B cell (primary cell): ENCODE results near the gene SIRT4. TPM values are rescaled to one million over a fixed set of nuclear protein-coding genes. Genes with fewer than 3 reads are reported as not detected.

Experiments
- ATAC-seq: fragments of 200-7000 bp; cut with Tn5 transposase; one replicate; pipeline ENCODE4 v1.10.0; 2021; ENCODE audit warnings: low read depth, mild to moderate bottlenecking, moderate number of reproducible peaks, moderate library complexity
- CTCF ChIA-PET: fragments of 350-600 bp; sonication (Branson Sonifier 250); formaldehyde crosslinking; loops from one replicate; lab custom pipeline; 2021; ENCODE audit warnings: antibody characterized with exemption, inconsistent platforms; lab: Charles Lee
- POLR2A ChIA-PET: fragments of 350-600 bp; sonication (Branson Sonifier 250); formaldehyde crosslinking; loops from one replicate; lab custom pipeline; 2021; ENCODE audit warnings: antibody characterized with exemption; lab: Charles Lee
- DNase-seq: peaks from one replicate; pipeline ENCODE4 v3.0.0; 2013
- H2AFZ ChIP-seq: 2 replicates; pipeline ENCODE4 v1.6.1; 2012; ENCODE audit warnings: mild to moderate bottlenecking, low read depth, low read length; ENCODE audit not compliant: insufficient read depth, poor library complexity, severe bottlenecking
- H3K27ac ChIP-seq, 2 donors: 1 replicate in 1 of 2; 2 replicates in 1 of 2; pipeline ENCODE4 v1.5.1; 2012 to 2013; ENCODE audit warnings: low read length in 2 of 2, mild to moderate bottlenecking in 2 of 2, moderate library complexity in 1 of 2
- H3K27me3 ChIP-seq, 4 experiments: fragments of 200-600 bp in 1 of 4; sonication (generic) in 1 of 4; replicated peaks in 1 of 4; 1 replicate in 2 of 4; 2 replicates in 2 of 4; pipeline versions ENCODE4 v1.6.1 to v1.7.0; 2013 to 2016; ENCODE audit warnings: low read length in 3 of 4, mild to moderate bottlenecking in 2 of 4, mixed read lengths in 1 of 4, moderate library complexity in 1 of 4; ENCODE audit not compliant: insufficient read depth in 4 of 4, control insufficient read depth in 3 of 4; ENCODE audit errors: control extremely low read depth in 1 of 4
- H3K36me3 ChIP-seq, 2 experiments: replicated peaks in 1 of 2; 1 replicate in 1 of 2; 2 replicates in 1 of 2; pipeline versions ENCODE4 v1.6.1 to v1.7.1; 2013; ENCODE audit warnings: low read length in 1 of 2; ENCODE audit not compliant: insufficient read depth in 2 of 2, control insufficient read depth in 1 of 2; ENCODE audit errors: control extremely low read depth in 1 of 2, extremely low read depth in 1 of 2
- H3K4me1 ChIP-seq, 2 donors: fragments of 200-600 bp in 1 of 2; sonication (generic) in 1 of 2; 1 replicate in 1 of 2; 2 replicates in 1 of 2; pipeline versions ENCODE4 v1.5.1 to v1.6.1; 2013 to 2017; ENCODE audit warnings: low read length in 2 of 2; ENCODE audit not compliant: control insufficient read depth in 2 of 2, insufficient read depth in 2 of 2
- H3K4me2 ChIP-seq: replicated peaks from 2 replicates; pipeline ENCODE3; 2012; ENCODE audit warnings: mild to moderate bottlenecking, low read depth, low read length; ENCODE audit not compliant: poor library complexity, severe bottlenecking
- H3K4me3 ChIP-seq, 5 experiments: fragments of 200-600 bp in 1 of 5; sonication (generic) in 1 of 5; 1 replicate in 3 of 5; 2 replicates in 2 of 5; pipeline versions ENCODE4 v1.5.1 to v1.7.0; 2011 to 2016; ENCODE audit warnings: low read length in 4 of 5, mild to moderate bottlenecking in 4 of 5, low read depth in 2 of 5, control low read depth in 1 of 5, moderate library complexity in 1 of 5; ENCODE audit not compliant: insufficient read depth in 1 of 5; ENCODE audit errors: control extremely low read depth in 1 of 5, extremely low read depth in 1 of 5
- H3K79me2 ChIP-seq: fragments of 200-600 bp; sonication (generic); one replicate; pipeline ENCODE4 v1.6.0; 2016; ENCODE audit warnings: low read length; ENCODE audit not compliant: control insufficient read depth, insufficient read depth
- H3K9ac ChIP-seq: fragments of 200-600 bp; sonication (generic); 2 replicates; pipeline ENCODE4 v1.6.1; 2017; ENCODE audit warnings: mild to moderate bottlenecking, low read length, moderate library complexity
- H3K9me3 ChIP-seq, 3 donors: one replicate each; pipeline versions ENCODE4 v1.6.1 to v1.7.1; 2013; ENCODE audit warnings: low read length in 2 of 3; ENCODE audit not compliant: control insufficient read depth in 2 of 3, insufficient read depth in 1 of 3; ENCODE audit errors: control extremely low read depth in 1 of 3
- H4K20me1 ChIP-seq: 2 replicates; pipeline ENCODE4 v1.6.0; 2012; ENCODE audit warnings: mild to moderate bottlenecking, low read length; ENCODE audit not compliant: insufficient read depth, control insufficient read depth, poor library complexity, severe bottlenecking
- H3K27ac Mint-ChIP-seq: one replicate; pipeline ENCODE4 v1.8.0; 2021; ENCODE audit warnings: mixed read lengths
- H3K27me3 Mint-ChIP-seq: one replicate; pipeline ENCODE4 v1.8.0; 2021; ENCODE audit warnings: mixed read lengths
- H3K4me1 Mint-ChIP-seq: one replicate; pipeline ENCODE4 v1.8.0; 2021; ENCODE audit warnings: mixed read lengths
- H3K4me3 Mint-ChIP-seq: one replicate; pipeline ENCODE4 v1.8.0; 2021; ENCODE audit warnings: mixed read lengths
- H3K9me3 Mint-ChIP-seq: one replicate; pipeline ENCODE4 v1.8.0; 2022; ENCODE audit warnings: mixed read lengths; ENCODE audit not compliant: insufficient read depth
- CTCF ChIP-seq: fragments of 200-600 bp; IDR thresholded peaks from one replicate; pipeline ENCODE4 v1.8.0; 2022; ENCODE audit warnings: antibody characterized with exemption, mild to moderate bottlenecking
- EZH2 ChIP-seq: IDR thresholded peaks from 2 replicates; pipeline ENCODE4 v1.6.1; 2012; ENCODE audit warnings: borderline replicate concordance, low read depth, mild to moderate bottlenecking, moderate library complexity, low read length; ENCODE audit not compliant: insufficient read depth, poor library complexity, severe bottlenecking
- WGBS: methylation state at CpG from one replicate; pipeline ENCODE4 v1.1.5; 2013; ENCODE audit warnings: missing lambda C conversion rate; ENCODE audit not compliant: insufficient coverage; 5-methylcytosine and 5-hydroxymethylcytosine counted together
- intact Hi-C: fragments of 100-400 bp; cut with micrococcal nuclease; formaldehyde crosslinking; loops from one replicate; pipeline ENCODE4 v1.10.0; 2022
- polyA plus RNA-seq: library from polyadenylated mRNA; depleted of rRNA; stranded (reverse); fragments of >200 nt; gene quantifications from 2 replicates; pipeline ENCODE4 v1.2.3, GENCODE V29; 2012
- total RNA-seq, 2 donors: library from RNA; stranded (reverse); fragments of 120-200 nt in 1 of 2; gene quantifications; 1 replicate in 1 of 2; 2 replicates in 1 of 2; pipeline versions ENCODE4 v1.2.3 to v1.2.4, GENCODE V29; 2013 to 2022

SIRT4 gene
- total and polyA plus RNA-seq, 2 donors (not counting 1 experiment from before 2014, with no cell fraction given) = 1.5 to 4.8 TPM

GRCh38 chr12:120350576-120351350, 48.6 kb downstream of the SIRT4 start:
- Histone ChIP-seq H3K9ac (no peak overlapping the region), H3K4me3 (no peak overlapping the region), H3K36me3 (no peaks in the 10 kb centered on the region), H2AFZ (no peak overlapping the region), H4K20me1 (no peaks in the 10 kb centered on the region), H3K27me3 (peaks cover 0 to 5% (median 2%) of the 10 kb centered on the region in 4 experiments), H3K9me3 (no peaks in the 10 kb centered on the region), H3K4me1 (no peaks in the 10 kb centered on the region), H3K79me2 (no peaks in the 10 kb centered on the region), H3K27ac (no peak overlapping the region), H3K4me2 (no peak overlapping the region)
- TF ChIP-seq EZH2 (no peak), CTCF (no peak)
- H3K4me1 Mint-ChIP-seq = no peaks in the 10 kb centered on the region
- no peak for ATAC-seq
- ChIA-PET CTCF (no interaction called here), POLR2A (no interaction called here)
- intact Hi-C loops = no loop called here
- peaks cover 24% of the 10 kb centered on the region for H3K27me3 Mint-ChIP-seq
- H3K9me3 Mint-ChIP-seq = no peaks in the 10 kb centered on the region
- DNase-seq = no peak
- H3K27ac Mint-ChIP-seq = no peak overlapping the region
- 89% methylated on average over 14 of the region's 19 CpGs for WGBS
- H3K4me3 Mint-ChIP-seq = no peak overlapping the region

DNA sequence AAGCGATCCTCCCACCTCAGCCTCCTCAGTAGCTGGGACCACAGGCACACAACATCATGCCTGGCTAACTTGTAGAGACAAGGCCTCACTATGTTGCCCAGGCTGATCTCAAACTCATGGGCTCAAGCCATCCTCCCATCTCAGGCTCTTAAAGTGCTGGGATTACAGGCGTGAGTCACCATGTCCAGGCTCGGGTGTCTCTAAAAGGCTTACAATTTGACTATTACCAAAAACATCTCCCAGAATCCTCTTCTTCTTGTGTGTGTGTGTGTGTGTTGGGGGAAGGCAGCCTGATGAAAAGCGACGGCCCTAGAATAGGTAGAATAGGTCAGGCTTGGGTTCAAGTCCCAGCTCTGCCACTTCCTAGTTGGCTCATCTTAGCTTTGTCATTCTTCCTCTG, 50.0 kb downstream of the SIRT4 start:
- intact Hi-C loops = no loop called here
- ATAC-seq (no peak), DNase-seq (no peak)
- no peaks in the 10 kb centered on the region for H3K79me2 ChIP-seq
- H3K36me3 ChIP-seq = no peaks in the 10 kb centered on the region
- 100% methylated on average over 1 of the region's 5 CpGs for WGBS
- H3K4me1 ChIP-seq = no peaks in the 10 kb centered on the region
- peaks cover 0 to 9% (median 2%) of the 10 kb centered on the region in 4 experiments for H3K27me3 ChIP-seq
- no peak overlapping the region for H3K4me2 ChIP-seq
- ChIA-PET POLR2A (no interaction called here), CTCF (no interaction called here)
- H3K9me3 ChIP-seq = no peaks in the 10 kb centered on the region
- H3K4me3 ChIP-seq = no peak overlapping the region
- TF ChIP-seq CTCF (no peak), EZH2 (no peak)
- H2AFZ ChIP-seq = no peak overlapping the region
- Mint-ChIP-seq H3K9me3 (no peaks in the 10 kb centered on the region), H3K27me3 (peaks cover 33% of the 10 kb centered on the region), H3K27ac (no peak overlapping the region), H3K4me3 (no peak overlapping the region), H3K4me1 (no peaks in the 10 kb centered on the region)
- H3K27ac ChIP-seq = no peak overlapping the region
- no peak overlapping the region for H3K9ac ChIP-seq
- no peaks in the 10 kb centered on the region for H4K20me1 ChIP-seq
